Stimulated activated naive CD8-positive, alpha-beta T cell treated with anti-CD3 and anti-CD28 coated beads, Interleukin-15, Interleukin-2, amounts not matched to agents 100 ng/mL and 50 ng/mL, for 24 hours (primary cell): ENCODE data around the gene PGAP1.
"Not testable (repeated sequence)": the region's sequence is repeated elsewhere in the genome, so short reads cannot be mapped to it uniquely, and the experiment has no call there.

Experiments used
- H3K27ac Mint-ChIP-seq: one replicate; pipeline ENCODE4 v1.8.0; 2021; ENCODE audit warnings: mild to moderate bottlenecking, mixed read lengths
- H3K27me3 Mint-ChIP-seq: one replicate; pipeline ENCODE4 v1.8.0; 2021; ENCODE audit warnings: mixed read lengths
- H3K36me3 Mint-ChIP-seq: one replicate; pipeline ENCODE4 v1.8.0; 2021; ENCODE audit warnings: low read depth, mixed read lengths
- H3K4me1 Mint-ChIP-seq: one replicate; pipeline ENCODE4 v1.8.0; 2021; ENCODE audit warnings: low read depth, mixed read lengths
- H3K4me3 Mint-ChIP-seq: one replicate; pipeline ENCODE4 v1.8.0; 2021; ENCODE audit warnings: mild to moderate bottlenecking, mixed read lengths
- H3K9me3 Mint-ChIP-seq: one replicate; pipeline ENCODE4 v1.8.0; 2021; ENCODE audit warnings: mixed read lengths

PGAP1 gene

DNA sequence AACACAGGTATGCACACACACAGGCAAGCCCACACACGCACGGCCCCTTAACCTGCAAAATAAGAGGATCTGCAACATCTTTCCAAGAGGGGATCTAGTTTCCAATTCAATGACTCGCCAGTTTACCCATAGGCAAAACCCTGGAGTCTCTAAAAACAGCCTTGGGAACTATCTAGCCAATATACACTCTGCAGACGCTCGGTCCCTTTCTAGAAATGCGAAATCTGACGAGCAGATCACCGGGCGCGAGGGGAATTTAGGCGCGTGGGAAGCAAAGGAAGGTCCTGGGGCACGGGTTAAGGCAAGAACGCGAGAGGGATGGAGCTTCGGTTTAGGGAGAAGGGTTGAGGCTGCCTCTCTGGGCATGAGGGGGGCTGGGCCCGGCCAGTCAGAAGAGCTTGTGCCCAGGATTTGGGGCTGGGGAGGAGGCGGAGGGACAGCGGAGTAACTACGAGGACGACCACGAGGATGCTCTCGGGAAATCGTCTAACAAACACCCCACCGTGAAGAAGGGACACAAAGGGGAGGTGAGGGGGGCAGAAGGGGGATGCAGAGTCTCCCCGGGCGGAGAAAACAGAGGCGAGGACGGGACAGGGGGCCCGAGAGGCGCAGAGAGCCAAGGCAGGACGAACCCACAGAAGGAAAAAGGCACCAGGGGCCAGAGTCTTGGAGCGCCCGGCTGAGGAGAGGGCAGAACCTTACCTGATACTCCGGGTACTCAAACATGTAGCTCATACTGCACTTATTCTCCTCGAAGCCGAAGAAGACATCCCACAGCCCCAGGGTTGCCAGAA lies 542 bp downstream of the PGAP1 start:
- H3K27ac Mint-ChIP-seq: peak overlapping the region; percentile 97
- peaks cover 46% of the 10 kb centered on the region for H3K4me1 Mint-ChIP-seq
- H3K9me3 Mint-ChIP-seq: no peaks in the 10 kb centered on the region
- H3K4me3 Mint-ChIP-seq: peak overlapping the region; percentile 99
- H3K27me3 Mint-ChIP-seq: no peaks in the 10 kb centered on the region
- peaks cover 9% of the 10 kb centered on the region for H3K36me3 Mint-ChIP-seq

DNA sequence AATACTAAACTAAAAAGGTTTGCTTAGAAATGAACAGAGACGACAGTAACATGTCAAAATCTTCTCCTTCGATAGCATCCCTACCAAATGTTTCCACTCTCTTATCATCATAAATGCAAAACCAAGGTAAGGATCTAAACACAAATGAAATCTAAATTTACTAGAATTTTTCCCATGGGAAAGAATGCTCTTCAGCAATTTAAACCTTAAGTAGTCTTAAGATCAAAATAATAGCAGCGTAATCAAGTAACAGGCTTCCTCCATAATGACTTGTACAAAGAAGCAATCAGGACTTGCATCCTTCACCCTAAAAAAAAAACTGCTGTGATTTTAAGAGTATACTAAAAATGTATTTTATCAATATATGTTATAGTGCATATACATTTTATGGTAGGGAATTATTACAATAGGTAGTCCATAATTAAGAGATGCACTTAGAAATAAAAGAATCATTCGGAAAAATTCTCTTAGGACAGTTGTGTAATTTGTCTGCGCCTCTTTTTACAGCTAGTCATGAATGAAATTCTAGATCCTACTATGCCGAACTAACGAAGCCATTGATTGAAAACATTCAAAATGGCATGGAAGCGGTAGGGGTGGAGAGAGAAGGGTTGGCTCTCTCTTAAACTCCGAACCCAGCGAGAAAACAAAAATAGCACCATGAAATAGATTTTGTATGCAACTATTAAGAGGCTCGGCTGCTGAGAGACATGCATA lies 1.3 kb downstream of the PGAP1 start:
- Mint-ChIP-seq H3K36me3 (peaks cover 10% of the 10 kb centered on the region), H3K9me3 (no peaks in the 10 kb centered on the region), H3K27me3 (no peaks in the 10 kb centered on the region), H3K27ac (peak overlapping the region; percentile 97), H3K4me1 (peaks cover 47% of the 10 kb centered on the region), H3K4me3 (peak overlapping the region; percentile 99)

DNA sequence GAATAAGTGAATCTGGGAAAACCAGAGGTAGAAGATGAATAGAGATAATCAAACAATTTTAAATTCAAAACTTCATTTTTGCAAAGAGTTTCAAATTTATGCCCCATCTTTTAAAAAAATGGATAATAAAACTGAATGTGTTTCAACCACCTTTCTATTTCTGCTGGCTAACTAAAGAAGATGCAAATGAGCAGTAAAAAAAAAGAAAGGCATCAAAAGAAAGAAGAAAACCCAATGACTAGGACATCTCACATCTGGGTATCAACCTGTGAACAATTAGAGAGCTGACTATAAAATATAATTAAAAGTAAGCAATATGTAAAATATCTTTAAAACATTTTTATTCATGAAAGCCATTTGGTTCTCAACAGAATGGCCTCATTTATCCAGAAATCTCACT lies 2.5 kb downstream of the PGAP1 start:
- Mint-ChIP-seq H3K27ac (no peak overlapping the region), H3K9me3 (peaks cover 5% of the 10 kb centered on the region), H3K4me3 (peak overlapping the region; percentile 42), H3K36me3 (peaks cover 18% of the 10 kb centered on the region), H3K4me1 (peaks cover 52% of the 10 kb centered on the region), H3K27me3 (no peaks in the 10 kb centered on the region)

DNA sequence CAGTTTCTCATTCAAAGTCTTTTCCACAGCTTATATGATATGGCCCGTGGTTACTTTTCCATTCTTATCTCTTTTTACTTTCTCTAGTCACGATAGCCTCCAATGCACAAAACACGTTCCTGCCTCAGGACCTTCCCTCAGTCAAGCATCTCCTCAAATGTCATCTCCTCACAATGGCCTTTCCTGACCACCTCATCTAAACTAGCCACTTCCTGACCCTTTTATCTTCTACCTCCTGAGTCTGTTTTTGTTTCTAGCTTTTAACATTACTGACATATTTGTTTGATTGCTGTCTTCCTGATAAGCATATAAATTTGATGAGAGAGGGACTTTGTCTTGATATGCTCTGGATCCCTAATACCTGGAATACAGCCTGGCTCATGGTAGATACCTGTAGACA lies 7.6 kb downstream of the PGAP1 start:
- Mint-ChIP-seq H3K27ac (peak overlapping the region; percentile 6), H3K9me3 (peaks cover 8% of the 10 kb centered on the region), H3K4me3 (no peak overlapping the region), H3K4me1 (peaks cover 54% of the 10 kb centered on the region), H3K27me3 (no peaks in the 10 kb centered on the region), H3K36me3 (peaks cover 52% of the 10 kb centered on the region)

DNA sequence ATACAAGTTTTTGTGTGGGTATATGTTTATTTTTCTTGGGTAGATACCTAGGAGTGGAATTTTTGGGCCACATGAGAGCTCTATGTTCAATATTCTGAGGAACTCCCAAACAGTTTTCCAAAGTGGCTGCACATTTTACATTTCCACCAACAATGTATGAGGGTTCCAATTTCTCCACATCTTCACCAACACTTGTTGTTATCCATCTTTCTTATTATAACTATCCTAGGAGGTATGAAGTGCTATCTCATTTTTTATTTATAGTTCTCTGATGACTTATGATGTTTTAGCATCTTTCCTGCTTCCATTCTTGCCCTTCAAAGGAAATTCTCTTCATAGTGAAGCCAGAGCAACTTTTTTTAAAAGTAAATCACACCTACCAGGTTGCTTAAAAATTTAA lies 8.7 kb downstream of the PGAP1 start:
- H3K4me1 Mint-ChIP-seq: peaks cover 43% of the 10 kb centered on the region
- H3K27me3 Mint-ChIP-seq: no peaks in the 10 kb centered on the region
- no peak overlapping the region for H3K27ac Mint-ChIP-seq
- no peak overlapping the region for H3K4me3 Mint-ChIP-seq
- H3K36me3 Mint-ChIP-seq: peaks cover 62% of the 10 kb centered on the region
- H3K9me3 Mint-ChIP-seq: peaks cover 8% of the 10 kb centered on the region

DNA sequence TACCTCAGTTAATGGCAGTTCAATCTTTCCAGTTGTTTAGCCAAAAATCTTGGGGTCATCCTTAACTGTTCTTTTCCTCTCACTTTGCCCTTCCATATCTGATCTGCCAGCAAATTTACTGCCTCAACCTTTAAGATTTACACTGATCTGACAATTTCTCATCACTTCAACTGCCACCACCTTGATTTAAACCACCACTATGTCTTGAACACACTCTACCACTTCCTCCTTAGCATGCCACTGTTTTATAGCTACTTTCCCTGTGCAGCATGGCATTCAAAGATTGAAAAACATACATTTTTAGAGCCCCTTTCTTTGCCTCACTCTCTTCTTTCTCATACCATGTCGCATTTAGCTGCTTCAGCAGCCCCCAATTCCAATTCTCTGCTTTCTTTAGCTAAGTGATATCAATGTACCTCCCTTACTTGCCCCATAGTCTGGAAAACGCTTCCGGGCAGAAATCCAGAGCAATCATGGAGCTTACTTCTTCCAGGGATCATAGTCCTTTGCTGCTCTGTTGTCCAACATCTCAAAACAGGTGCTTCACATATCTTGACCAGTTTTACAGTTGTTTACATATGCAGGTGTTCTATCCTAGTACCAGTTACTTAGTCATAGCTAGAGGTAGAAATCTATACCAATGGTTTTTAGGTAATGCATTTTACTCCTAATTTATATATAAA lies 10.9 kb downstream of the PGAP1 start:
- Mint-ChIP-seq H3K4me1 (peaks cover 32% of the 10 kb centered on the region), H3K27me3 (no peaks in the 10 kb centered on the region), H3K36me3 (peaks cover 71% of the 10 kb centered on the region), H3K4me3 (peak overlapping the region; percentile 19), H3K9me3 (peaks cover 8% of the 10 kb centered on the region), H3K27ac (peak overlapping the region; percentile 78)

GRCh38 chr2:196914867-196915460 lies 11.5 kb downstream of the PGAP1 start:
- Mint-ChIP-seq H3K9me3 (peaks cover 8% of the 10 kb centered on the region), H3K27ac (peak overlapping the region; percentile 79), H3K4me3 (peak overlapping the region; percentile 19), H3K27me3 (no peaks in the 10 kb centered on the region), H3K36me3 (peaks cover 71% of the 10 kb centered on the region), H3K4me1 (peaks cover 32% of the 10 kb centered on the region)

GRCh38 chr2:196913691-196914090 lies 12.8 kb downstream of the PGAP1 start:
- Mint-ChIP-seq H3K27ac (peak overlapping the region; percentile 67), H3K27me3 (no peaks in the 10 kb centered on the region), H3K4me3 (no peak overlapping the region), H3K36me3 (peaks cover 60% of the 10 kb centered on the region), H3K4me1 (peaks cover 24% of the 10 kb centered on the region), H3K9me3 (no peaks in the 10 kb centered on the region)

- H3K4me3 Mint-ChIP-seq, H3K9me3 Mint-ChIP-seq, H3K4me1 Mint-ChIP-seq, H3K27me3 Mint-ChIP-seq, H3K27ac Mint-ChIP-seq: not testable (repeated sequence)
- H3K36me3 Mint-ChIP-seq: peaks cover 18% of the 10 kb centered on the region
Measured at GRCh38 chr2:196905365-196905764, 21.1 kb downstream of the PGAP1 start.

DNA sequence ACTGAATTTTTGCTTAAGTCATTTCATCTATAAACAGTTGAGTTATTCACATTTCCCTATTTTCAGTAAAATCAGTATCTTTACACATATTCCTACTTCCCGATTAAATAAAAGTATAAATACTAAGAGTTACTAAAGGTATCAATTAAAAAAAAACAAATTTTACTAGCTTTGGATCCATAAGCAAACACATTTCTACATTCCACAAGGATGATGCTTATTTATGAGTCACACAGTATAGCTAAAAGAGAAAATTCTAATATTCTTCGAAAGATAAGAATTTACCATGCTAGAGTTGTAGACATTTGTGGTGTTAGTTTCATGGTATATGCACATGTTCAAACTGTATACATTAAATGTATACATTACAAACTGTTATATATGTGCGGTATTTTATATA lies 23.7 kb downstream of the PGAP1 start:
- Mint-ChIP-seq H3K27me3 (no peaks in the 10 kb centered on the region), H3K36me3 (peaks cover 29% of the 10 kb centered on the region), H3K27ac (no peak overlapping the region), H3K4me1 (no peaks in the 10 kb centered on the region), H3K4me3 (no peak overlapping the region), H3K9me3 (no peaks in the 10 kb centered on the region)

- Mint-ChIP-seq H3K4me1 (no peaks in the 10 kb centered on the region), H3K4me3 (no peak overlapping the region), H3K27ac (no peak overlapping the region), H3K36me3 (peaks cover 40% of the 10 kb centered on the region), H3K27me3 (no peaks in the 10 kb centered on the region), H3K9me3 (no peaks in the 10 kb centered on the region)
Measured at GRCh38 chr2:196900843-196901242, 25.7 kb downstream of the PGAP1 start.

DNA sequence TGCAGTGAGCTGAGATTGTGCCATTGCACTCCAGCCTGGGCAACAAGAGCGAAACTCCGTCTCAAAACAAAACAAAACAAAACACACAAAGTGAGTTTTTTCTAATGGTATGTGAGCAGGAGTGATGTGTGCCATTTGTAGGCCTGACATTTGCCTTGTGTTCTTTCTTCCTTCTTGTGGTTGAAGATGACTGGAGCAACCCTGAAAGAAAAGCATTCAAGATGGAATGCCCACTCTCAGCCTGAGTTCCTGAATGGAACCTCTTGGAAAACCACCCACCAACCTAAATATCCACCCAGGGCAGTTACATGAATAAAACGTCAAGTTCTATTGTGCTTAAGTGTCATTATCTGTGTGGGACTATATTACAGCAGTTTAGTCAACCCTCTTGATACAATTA lies 26.5 kb downstream of the PGAP1 start:
- no peak overlapping the region for H3K27ac Mint-ChIP-seq
- H3K4me1 Mint-ChIP-seq: no peaks in the 10 kb centered on the region
- H3K9me3 Mint-ChIP-seq: no peaks in the 10 kb centered on the region
- H3K27me3 Mint-ChIP-seq: no peaks in the 10 kb centered on the region
- no peak overlapping the region for H3K4me3 Mint-ChIP-seq
- peaks cover 44% of the 10 kb centered on the region for H3K36me3 Mint-ChIP-seq

GRCh38 chr2:196891136-196891535 lies 35.4 kb downstream of the PGAP1 start:
- no peak overlapping the region for H3K27ac Mint-ChIP-seq
- no peaks in the 10 kb centered on the region for H3K9me3 Mint-ChIP-seq

DNA sequence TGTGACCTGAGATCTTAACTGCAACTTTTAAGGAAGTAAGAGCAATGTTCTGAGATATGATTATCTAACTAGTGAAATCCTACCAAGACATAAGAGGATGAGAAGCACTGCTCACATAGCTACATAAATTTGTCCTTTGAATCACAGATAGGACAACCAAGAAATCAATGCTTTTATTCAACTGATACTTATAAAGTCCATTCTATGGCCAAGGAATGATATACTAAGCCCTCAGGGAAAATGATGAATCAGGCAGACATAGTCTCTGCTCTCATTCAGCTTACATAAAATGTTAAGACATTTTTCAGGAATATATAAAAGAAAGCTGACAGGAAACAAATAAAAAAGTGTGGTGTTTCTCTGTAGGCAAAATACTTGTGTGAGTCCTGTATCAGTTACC lies 39.1 kb downstream of the PGAP1 start:
- Mint-ChIP-seq H3K9me3 (no peaks in the 10 kb centered on the region), H3K27me3 (no peaks in the 10 kb centered on the region), H3K4me3 (no peak overlapping the region), H3K36me3 (peaks cover 69% of the 10 kb centered on the region), H3K4me1 (no peaks in the 10 kb centered on the region), H3K27ac (no peak overlapping the region)

More at GRCh38 chr2:196891136-196891535, 35.4 kb downstream of the PGAP1 start:
- H3K36me3 Mint-ChIP-seq: peaks cover 52% of the 10 kb centered on the region
- no peak overlapping the region for H3K4me3 Mint-ChIP-seq
- H3K27me3 Mint-ChIP-seq: no peaks in the 10 kb centered on the region
- H3K4me1 Mint-ChIP-seq: no peaks in the 10 kb centered on the region

DNA sequence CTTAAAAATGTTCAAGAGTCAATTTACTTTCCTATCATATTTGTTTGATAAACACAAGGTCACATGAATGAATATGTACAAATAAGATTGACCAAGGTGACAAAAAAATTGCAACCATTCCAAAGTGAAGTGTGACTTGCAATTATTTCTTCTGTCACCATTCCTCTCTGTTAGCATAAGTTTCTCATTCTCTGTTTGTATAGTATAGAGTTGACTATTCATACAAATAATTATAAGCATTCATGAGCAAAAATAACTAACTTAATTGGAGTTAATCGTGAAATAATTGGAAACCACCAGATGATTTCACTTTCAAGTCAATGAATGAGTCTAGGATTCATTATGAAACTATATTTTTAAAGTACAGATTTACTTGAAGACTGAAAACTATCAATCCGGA lies 42.1 kb downstream of the PGAP1 start:
- Mint-ChIP-seq H3K4me1 (no peaks in the 10 kb centered on the region), H3K27ac (no peak overlapping the region), H3K36me3 (peaks cover 69% of the 10 kb centered on the region), H3K9me3 (no peaks in the 10 kb centered on the region), H3K4me3 (no peak overlapping the region), H3K27me3 (no peaks in the 10 kb centered on the region)
